Measurements from ENCODE around the gene OXT. TPM values are rescaled to one million over a fixed set of nuclear protein-coding genes. Genes with fewer than 3 reads are reported as not detected.
A peak's percentile ranks its signal among the peaks of the same experiment; 100 is the strongest.

The OXT gene
- total RNA-seq, 3 donors from 2014 or later (not counting 1 experiment from before 2014, with no cell fraction given): not detected

- H3K27me3 ChIP-seq (ENCODE audit: control insufficient read depth, insufficient read depth, low read length): no peaks in the 10 kb centered on the region
- no peak overlapping the region for H3K4me3 ChIP-seq (ENCODE audit: low read length)
- no peaks in the 10 kb centered on the region for H3K9me3 ChIP-seq (ENCODE audit: control insufficient read depth, insufficient read depth, low read length)
- Mint-ChIP-seq H3K9me3 (no peaks in the 10 kb centered on the region), H3K4me1 (peaks cover 8 to 16% of the 10 kb centered on the region in 2 donors), H3K27ac (no peak overlapping the region), H3K27me3 (ENCODE audit: low read depth in 2 of 2) (peaks cover 5 to 9% of the 10 kb centered on the region in 2 donors), H3K4me3 (no peak overlapping the region), H3K36me3 (no peaks in the 10 kb centered on the region)
- peaks cover 11% of the 10 kb centered on the region for H3K36me3 ChIP-seq (ENCODE audit: control insufficient read depth, insufficient read depth, low read length)
- peaks cover 2% of the 10 kb centered on the region for H3K4me1 ChIP-seq (ENCODE audit: control insufficient read depth, insufficient read depth, low read length)
- intact Hi-C loops (cut with micrococcal nuclease): no loop called here
- ATAC-seq (no peak), DNase-seq (peak in 1 of 2 donors; percentile 1)
- no peak for TF ChIP-seq CTCF (IDR thresholded peaks at IDR 0.05)
- no peak overlapping the region for H3K27ac ChIP-seq (ENCODE audit: low read length)
- 86% methylated on average over 12 of the region's 12 CpGs for WGBS (ENCODE audit: insufficient coverage)
Observed at GRCh38 chr20:3107464-3108025, 36.1 kb downstream of the OXT start.

DNA sequence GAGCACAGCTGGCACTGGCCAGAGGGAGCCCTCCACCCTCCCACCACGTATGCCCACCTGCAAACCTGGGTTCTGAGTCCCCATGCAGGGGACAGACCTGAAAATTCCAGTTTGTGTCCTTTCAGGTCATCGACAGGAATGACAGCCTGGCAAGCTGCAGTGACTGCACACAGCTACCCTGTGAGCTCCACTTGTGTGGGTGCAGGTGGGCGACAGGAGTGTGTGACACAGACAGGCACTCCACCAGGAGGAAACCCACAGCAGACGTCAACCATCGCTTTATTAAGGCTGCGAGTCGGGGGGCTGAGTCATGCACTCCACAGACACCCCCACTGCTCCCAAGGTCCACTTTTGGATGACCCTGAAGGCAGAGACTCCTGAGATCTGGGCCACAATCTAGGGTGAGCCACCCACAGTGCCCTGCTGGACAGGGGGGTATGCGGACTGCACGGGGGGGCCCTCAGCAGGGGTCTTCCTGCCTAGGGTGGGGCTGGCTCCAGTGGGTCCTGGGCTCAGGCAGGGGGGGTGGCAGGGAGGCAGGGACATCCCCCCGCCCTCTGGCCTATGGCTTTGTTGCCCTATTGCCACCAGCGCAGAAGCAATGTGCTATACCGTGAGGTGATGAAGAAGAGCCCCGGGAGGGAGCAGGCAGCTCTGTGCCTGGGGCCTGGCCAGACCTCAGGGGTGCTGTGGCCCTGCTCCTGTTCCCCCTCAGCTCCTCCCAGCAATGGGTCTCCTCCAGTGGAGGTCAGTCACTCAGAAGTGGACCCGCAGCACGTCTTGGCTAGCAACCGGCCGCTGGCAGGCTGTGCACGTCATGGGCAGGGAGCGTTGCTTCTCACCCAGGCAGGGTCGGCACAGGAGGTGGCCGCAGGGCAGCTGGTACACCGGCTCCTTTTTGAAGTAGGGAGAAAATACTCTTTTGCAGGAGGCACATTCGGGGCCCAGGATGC is 38.2 kb downstream of the OXT start:
- H3K4me1 ChIP-seq (ENCODE audit: control insufficient read depth, insufficient read depth, low read length): no peaks in the 10 kb centered on the region
- H3K27ac ChIP-seq (ENCODE audit: low read length): no peak overlapping the region
- H3K27me3 ChIP-seq (ENCODE audit: control insufficient read depth, insufficient read depth, low read length): no peaks in the 10 kb centered on the region
- no peak overlapping the region for H3K4me3 ChIP-seq (ENCODE audit: low read length)
- ATAC-seq (no peak), DNase-seq (no peak)
- Mint-ChIP-seq H3K4me1 (peaks cover 0 to 19% of the 10 kb centered on the region in 2 donors), H3K9me3 (no peaks in the 10 kb centered on the region), H3K27me3 (ENCODE audit: low read depth in 2 of 2) (no peaks in the 10 kb centered on the region), H3K36me3 (no peaks in the 10 kb centered on the region), H3K4me3 (no peak overlapping the region), H3K27ac (no peak overlapping the region)
- intact Hi-C loops (cut with micrococcal nuclease): no loop called here
- 95% methylated on average over 23 of the region's 23 CpGs for WGBS (ENCODE audit: insufficient coverage)
- peaks cover 17% of the 10 kb centered on the region for H3K36me3 ChIP-seq (ENCODE audit: control insufficient read depth, insufficient read depth, low read length)
- TF ChIP-seq CTCF (IDR thresholded peaks at IDR 0.05): no peak
- no peaks in the 10 kb centered on the region for H3K9me3 ChIP-seq (ENCODE audit: control insufficient read depth, insufficient read depth, low read length)

GRCh38 chr20:3111507-3111906 is 40.1 kb downstream of the OXT start:
- Histone ChIP-seq H3K9me3 (ENCODE audit: control insufficient read depth, insufficient read depth, low read length) (no peaks in the 10 kb centered on the region), H3K27me3 (ENCODE audit: control insufficient read depth, insufficient read depth, low read length) (no peaks in the 10 kb centered on the region), H3K27ac (ENCODE audit: low read length) (no peak overlapping the region), H3K36me3 (ENCODE audit: control insufficient read depth, insufficient read depth, low read length) (peaks cover 21% of the 10 kb centered on the region), H3K4me1 (ENCODE audit: control insufficient read depth, insufficient read depth, low read length) (peaks cover 6% of the 10 kb centered on the region), H3K4me3 (ENCODE audit: low read length) (no peak overlapping the region)
- Mint-ChIP-seq H3K36me3 (no peaks in the 10 kb centered on the region), H3K4me3 (no peak overlapping the region), H3K9me3 (no peaks in the 10 kb centered on the region), H3K4me1 (peaks cover 0 to 24% of the 10 kb centered on the region in 2 donors), H3K27ac (no peak overlapping the region), H3K27me3 (ENCODE audit: low read depth in 2 of 2) (no peaks in the 10 kb centered on the region)
- no peak for TF ChIP-seq CTCF (IDR thresholded peaks at IDR 0.05)
- ATAC-seq: no peak
- intact Hi-C loops (cut with micrococcal nuclease): no loop called here
- WGBS (ENCODE audit: insufficient coverage): 94% methylated on average over 7 of the region's 7 CpGs
- DNase-seq: no peak
